Central memory CD8-positive, alpha-beta T cell (primary cell): ENCODE data around the gene KRT5.

Source experiments
- ATAC-seq: fragments of 150-1000 bp; cut with Tn5 transposase; replicated peaks from 2 replicates; pipeline ENCODE4 v1.10.0; 2022; ENCODE audit warnings: mild to moderate bottlenecking, moderate FRiP score, moderate number of reproducible peaks; ENCODE audit not compliant: poor library complexity, severe bottlenecking; ENCODE audit errors: extremely low read depth
- DNase-seq, 2 donors: peaks; one replicate each; pipeline ENCODE4 v3.0.0; 2021; ENCODE audit warnings: low spot score in 2 of 2
- H3K27ac Mint-ChIP-seq: one replicate; pipeline ENCODE4 v1.8.0; 2022; ENCODE audit warnings: low read depth, mild to moderate bottlenecking, moderate library complexity, mixed read lengths
- H3K27me3 Mint-ChIP-seq: one replicate; pipeline ENCODE4 v1.8.0; 2022; ENCODE audit warnings: mixed read lengths
- H3K36me3 Mint-ChIP-seq: one replicate; pipeline ENCODE4 v1.8.0; 2022; ENCODE audit warnings: mild to moderate bottlenecking, moderate library complexity, mixed read lengths; ENCODE audit not compliant: insufficient read depth
- H3K4me1 Mint-ChIP-seq: one replicate; pipeline ENCODE4 v1.8.0; 2022; ENCODE audit warnings: mixed read lengths
- H3K4me3 Mint-ChIP-seq: one replicate; pipeline ENCODE4 v1.8.0; 2022; ENCODE audit warnings: mild to moderate bottlenecking, moderate library complexity, mixed read lengths
- H3K9me3 Mint-ChIP-seq: one replicate; pipeline ENCODE4 v1.8.0; 2022; ENCODE audit warnings: mixed read lengths

KRT5 gene

GRCh38 chr12:52473768-52474167, 46.4 kb downstream of the KRT5 start, which contains the start of gene KRT6C:
TSS of gene KRT6C (minus strand) at chr12:52473805. CDS start at chr12:52473737, 68 bp downstream.
- H3K27ac Mint-ChIP-seq, result no peak within 1 kb of the TSS
- H3K27me3 Mint-ChIP-seq, result peaks cover 6% of the 10 kb centered on the region
- H3K4me3 Mint-ChIP-seq, result no peak within 1 kb of the TSS
- no peak for ATAC-seq
- H3K36me3 Mint-ChIP-seq, result no peaks in the 10 kb centered on the region
- no peak for DNase-seq
- no peaks in the 10 kb centered on the region for H3K9me3 Mint-ChIP-seq
- H3K4me1 Mint-ChIP-seq, result no peaks in the 10 kb centered on the region

GRCh38 chr12:52469853-52470252, 50.3 kb downstream of the KRT5 start:
- H3K4me3 Mint-ChIP-seq, result no peak overlapping the region
- no peaks in the 10 kb centered on the region for H3K4me1 Mint-ChIP-seq
- no peaks in the 10 kb centered on the region for H3K9me3 Mint-ChIP-seq
- DNase-seq, result no peak
- no peak overlapping the region for H3K27ac Mint-ChIP-seq
- peaks cover 17% of the 10 kb centered on the region for H3K27me3 Mint-ChIP-seq
- no peak for ATAC-seq
- no peaks in the 10 kb centered on the region for H3K36me3 Mint-ChIP-seq

- Mint-ChIP-seq H3K27ac (no peak overlapping the region), H3K4me1 (no peaks in the 10 kb centered on the region), H3K27me3 (peaks cover 41% of the 10 kb centered on the region), H3K4me3 (no peak overlapping the region), H3K9me3 (no peaks in the 10 kb centered on the region), H3K36me3 (no peaks in the 10 kb centered on the region)
- no peak for DNase-seq
- no peak for ATAC-seq
Observed at GRCh38 chr12:52464897-52465296, 55.3 kb downstream of the KRT5 start.
